ENCODE measurements around the gene CPS1. TPM values are rescaled to one million over a fixed set of nuclear protein-coding genes. Genes with fewer than 3 reads are reported as not detected.
A peak's percentile ranks its signal among the peaks of the same experiment; 100 is the strongest.

Gene CPS1
- total RNA-seq, 2 donors from 2014 or later, result 2.9 to 4.9 TPM

DNA sequence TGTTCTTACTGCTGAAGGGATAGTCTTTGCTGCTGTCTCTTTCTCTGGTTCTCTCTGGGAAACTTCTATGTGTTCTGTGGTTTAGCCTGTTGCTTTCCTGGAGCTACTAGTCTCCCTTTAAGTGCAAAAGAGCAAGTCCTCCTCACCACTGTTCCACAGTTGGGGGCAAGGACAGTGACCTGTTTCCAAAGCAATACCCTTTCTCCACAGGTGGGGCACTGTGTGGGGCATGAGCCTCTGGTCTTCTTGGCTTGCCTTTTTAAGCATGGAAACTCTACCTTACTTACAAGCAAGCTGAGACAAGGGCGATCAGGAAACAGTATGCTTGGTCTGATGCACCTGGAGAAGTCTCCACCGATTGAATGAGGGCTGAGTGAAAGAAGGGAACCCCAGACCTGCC lies 156.7 kb downstream of the CPS1 start:
- Histone ChIP-seq H3K36me3 (replicated peaks in 1 of 2; ENCODE audit: insufficient read depth in 1 of 2, low read depth in 2 of 2) (no peaks in the 10 kb centered on the region), H3K9me3 (no peaks in the 10 kb centered on the region), H3K4me3 (no peak overlapping the region), H3K27me3 (no peaks in the 10 kb centered on the region), H3K27ac (no peak overlapping the region), H3K4me1 (peaks cover 6% of the 10 kb centered on the region)
- 48 to 61% methylated on average over 2 of the region's 2 CpGs for WGBS, 2 donors
- ATAC-seq, result no peak
- no peak for DNase-seq
- intact Hi-C loops (cut with DNase I), result no loop called here
- no peak for TF ChIP-seq POLR2A (IDR thresholded peaks at IDR 0.05)
- TF ChIP-seq, protein P1, sequence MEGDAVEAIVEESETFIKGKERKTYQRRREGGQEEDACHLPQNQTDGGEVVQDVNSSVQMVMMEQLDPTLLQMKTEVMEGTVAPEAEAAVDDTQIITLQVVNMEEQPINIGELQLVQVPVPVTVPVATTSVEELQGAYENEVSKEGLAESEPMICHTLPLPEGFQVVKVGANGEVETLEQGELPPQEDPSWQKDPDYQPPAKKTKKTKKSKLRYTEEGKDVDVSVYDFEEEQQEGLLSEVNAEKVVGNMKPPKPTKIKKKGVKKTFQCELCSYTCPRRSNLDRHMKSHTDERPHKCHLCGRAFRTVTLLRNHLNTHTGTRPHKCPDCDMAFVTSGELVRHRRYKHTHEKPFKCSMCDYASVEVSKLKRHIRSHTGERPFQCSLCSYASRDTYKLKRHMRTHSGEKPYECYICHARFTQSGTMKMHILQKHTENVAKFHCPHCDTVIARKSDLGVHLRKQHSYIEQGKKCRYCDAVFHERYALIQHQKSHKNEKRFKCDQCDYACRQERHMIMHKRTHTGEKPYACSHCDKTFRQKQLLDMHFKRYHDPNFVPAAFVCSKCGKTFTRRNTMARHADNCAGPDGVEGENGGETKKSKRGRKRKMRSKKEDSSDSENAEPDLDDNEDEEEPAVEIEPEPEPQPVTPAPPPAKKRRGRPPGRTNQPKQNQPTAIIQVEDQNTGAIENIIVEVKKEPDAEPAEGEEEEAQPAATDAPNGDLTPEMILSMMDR (IDR thresholded peaks at IDR 0.05), result no peak

DNA sequence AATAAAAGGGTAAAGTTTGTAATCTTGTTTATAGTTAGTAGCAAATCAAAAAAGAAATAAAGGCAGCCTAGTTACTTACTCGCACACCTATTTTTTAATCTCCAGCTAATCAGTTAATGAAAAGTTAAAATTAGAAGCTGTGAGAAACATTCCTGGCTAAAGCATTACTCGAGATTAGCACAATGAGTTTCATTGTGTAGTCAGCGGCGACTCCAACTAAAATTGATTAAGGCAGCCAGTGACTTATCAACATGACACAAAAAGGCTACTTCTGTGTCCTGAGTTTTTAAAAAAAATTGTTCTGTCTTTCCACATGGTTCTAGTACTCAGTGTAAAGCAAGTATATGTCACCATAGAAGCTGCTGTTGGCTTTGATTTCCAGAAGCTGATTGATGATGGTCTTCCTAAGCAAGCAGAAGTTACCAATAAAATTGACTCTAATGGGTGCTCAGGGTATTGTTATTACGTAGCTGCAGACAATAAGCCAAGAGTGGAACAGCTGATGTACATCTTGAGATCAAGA lies 159.2 kb downstream of the CPS1 start:
- DNase-seq (no peak), ATAC-seq (peak; percentile 35)
- Histone ChIP-seq H3K27ac (peak overlapping the region in 1 of 4 donors; percentile 37), H3K27me3 (no peaks in the 10 kb centered on the region), H3K4me3 (no peak overlapping the region), H3K36me3 (replicated peaks in 1 of 2; ENCODE audit: insufficient read depth in 1 of 2, low read depth in 2 of 2) (no peaks in the 10 kb centered on the region), H3K4me1 (no peaks in the 10 kb centered on the region), H3K9me3 (no peaks in the 10 kb centered on the region)
- intact Hi-C loops (cut with DNase I), result no loop called here
- TF ChIP-seq, protein P1 (IDR thresholded peaks at IDR 0.05), result no peak
- TF ChIP-seq POLR2A (IDR thresholded peaks at IDR 0.05), result no peak
- 11 to 23% methylated on average over 5 of the region's 5 CpGs for WGBS, 2 donors

DNA sequence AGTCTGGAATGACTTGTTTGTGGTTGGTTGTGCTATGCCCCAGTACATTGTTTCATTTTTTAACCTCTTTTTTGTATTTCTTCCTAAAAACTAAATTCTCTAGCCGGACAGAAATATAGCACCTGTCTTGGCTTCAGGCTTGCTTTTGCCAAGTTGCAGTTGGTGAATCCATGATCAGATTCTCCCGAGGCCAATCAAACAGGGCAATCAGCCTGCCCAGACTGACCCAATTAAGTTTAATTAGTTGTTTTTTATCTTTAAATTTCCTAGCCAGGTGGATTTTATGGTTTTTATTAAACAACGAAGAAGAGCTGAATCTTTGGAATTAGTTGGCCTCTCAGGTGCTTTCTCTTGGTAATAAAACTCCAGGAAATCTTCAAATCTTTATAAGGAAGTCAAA lies 162.1 kb downstream of the CPS1 start:
- 13 to 44% methylated on average over 3 of the region's 3 CpGs for WGBS, 2 donors
- no peaks in the 10 kb centered on the region for H3K36me3 ChIP-seq (replicated peaks in 1 of 2; ENCODE audit: insufficient read depth in 1 of 2, low read depth in 2 of 2)
- no peak for ATAC-seq
- TF ChIP-seq, protein P1 (IDR thresholded peaks at IDR 0.05), result no peak
- TF ChIP-seq POLR2A (IDR thresholded peaks at IDR 0.05), result no peak
- no peak overlapping the region for H3K4me3 ChIP-seq
- intact Hi-C loops (cut with DNase I), result no loop called here
- H3K4me1 ChIP-seq, result no peaks in the 10 kb centered on the region
- H3K27ac ChIP-seq, result no peak overlapping the region
- no peak for DNase-seq
- no peaks in the 10 kb centered on the region for H3K27me3 ChIP-seq
- H3K9me3 ChIP-seq, result no peaks in the 10 kb centered on the region

DNA sequence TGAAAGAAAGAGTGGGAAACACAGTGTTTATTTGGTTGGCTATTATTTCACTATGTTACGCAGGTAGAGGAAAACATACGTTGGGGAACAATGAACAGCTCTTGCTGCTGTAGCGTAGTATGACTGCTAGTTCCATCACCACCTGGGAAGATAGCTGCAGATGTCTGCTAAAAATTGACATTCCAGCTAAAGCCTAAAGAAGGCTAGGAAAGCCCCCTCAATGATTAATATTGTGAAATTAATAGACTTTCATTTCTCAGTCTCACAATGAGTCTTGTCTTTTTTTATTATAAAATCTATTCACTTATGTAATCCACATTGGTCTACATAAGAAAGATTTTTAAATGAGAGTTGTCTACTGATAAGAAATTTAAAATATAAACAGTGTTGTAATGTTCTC lies 165.7 kb downstream of the CPS1 start:
- Histone ChIP-seq H3K36me3 (replicated peaks in 1 of 2; ENCODE audit: insufficient read depth in 1 of 2, low read depth in 2 of 2) (no peaks in the 10 kb centered on the region), H3K27me3 (no peaks in the 10 kb centered on the region), H3K27ac (no peak overlapping the region), H3K9me3 (no peaks in the 10 kb centered on the region), H3K4me3 (no peak overlapping the region), H3K4me1 (no peaks in the 10 kb centered on the region)
- TF ChIP-seq POLR2A (IDR thresholded peaks at IDR 0.05), result no peak
- TF ChIP-seq, protein P1 (IDR thresholded peaks at IDR 0.05), result no peak
- no peak for ATAC-seq
- DNase-seq, result no peak
- WGBS, 2 donors, result 90 to 96% methylated on average over 3 of the region's 3 CpGs
- intact Hi-C loops (cut with DNase I), result no loop called here

DNA sequence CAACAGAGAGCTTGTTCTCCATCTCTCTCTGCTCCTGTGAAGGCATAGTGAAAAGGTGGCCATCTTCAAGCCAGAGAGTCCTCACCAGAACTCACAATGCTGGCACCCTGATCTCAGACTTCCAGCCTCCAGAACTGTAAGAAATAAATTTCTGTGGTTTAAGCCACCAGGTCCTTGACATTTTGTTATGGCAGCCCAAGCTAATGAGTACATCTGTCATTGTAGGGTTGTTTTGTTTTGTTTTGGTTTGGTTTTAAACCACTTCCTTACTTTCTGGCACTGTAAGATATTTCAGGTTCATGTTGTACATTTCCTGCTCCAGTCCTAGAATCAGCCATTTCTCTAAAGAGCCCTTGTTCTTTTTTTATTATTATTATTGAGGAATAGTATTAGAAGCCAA lies 171.2 kb downstream of the CPS1 start:
- no peaks in the 10 kb centered on the region for H3K27me3 ChIP-seq
- H3K4me1 ChIP-seq, result no peaks in the 10 kb centered on the region
- no peaks in the 10 kb centered on the region for H3K36me3 ChIP-seq (replicated peaks in 1 of 2; ENCODE audit: insufficient read depth in 1 of 2, low read depth in 2 of 2)
- intact Hi-C loops (cut with DNase I), result no loop called here
- DNase-seq (no peak), ATAC-seq (no peak)
- H3K9me3 ChIP-seq, result no peaks in the 10 kb centered on the region
- H3K4me3 ChIP-seq, result no peak overlapping the region
- no peak for TF ChIP-seq POLR2A (IDR thresholded peaks at IDR 0.05)
- TF ChIP-seq, protein P1 (IDR thresholded peaks at IDR 0.05), result no peak
- H3K27ac ChIP-seq, result no peak overlapping the region
